ENCODE measurements around the gene ADAM33. TPM values are rescaled to one million over a fixed set of nuclear protein-coding genes. Genes with fewer than 3 reads are reported as not detected.
A peak's percentile ranks its signal among the peaks of the same experiment; 100 is the strongest.

ADAM33 gene
- polyA plus RNA-seq, 3 donors = not detected

DNA sequence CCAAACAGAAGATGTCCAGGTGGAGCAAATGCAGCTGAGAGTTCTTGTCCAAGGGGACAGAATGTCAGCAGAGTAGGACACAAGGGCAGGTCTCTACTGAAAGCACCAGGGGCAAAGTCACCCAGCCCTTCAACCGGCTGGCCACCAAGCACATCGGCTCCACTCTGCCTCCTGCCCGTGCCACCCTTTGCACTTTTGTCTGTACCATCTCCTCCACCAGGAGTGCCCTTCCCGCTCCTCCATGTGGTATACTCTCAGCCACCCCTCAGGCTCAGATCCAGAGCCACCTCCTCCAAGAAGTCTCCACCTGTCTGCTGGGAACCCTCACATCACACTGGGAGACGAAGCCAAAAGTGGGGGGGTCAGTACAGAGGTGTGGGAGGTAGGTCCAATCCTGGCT, 46.5 kb upstream of the ADAM33 start:
- no peak overlapping the region for H3K27ac ChIP-seq (ENCODE audit: low read depth in 1 of 2, low read length in 2 of 2)
- intact Hi-C loops (cut with micrococcal nuclease) = no loop called here

DNA sequence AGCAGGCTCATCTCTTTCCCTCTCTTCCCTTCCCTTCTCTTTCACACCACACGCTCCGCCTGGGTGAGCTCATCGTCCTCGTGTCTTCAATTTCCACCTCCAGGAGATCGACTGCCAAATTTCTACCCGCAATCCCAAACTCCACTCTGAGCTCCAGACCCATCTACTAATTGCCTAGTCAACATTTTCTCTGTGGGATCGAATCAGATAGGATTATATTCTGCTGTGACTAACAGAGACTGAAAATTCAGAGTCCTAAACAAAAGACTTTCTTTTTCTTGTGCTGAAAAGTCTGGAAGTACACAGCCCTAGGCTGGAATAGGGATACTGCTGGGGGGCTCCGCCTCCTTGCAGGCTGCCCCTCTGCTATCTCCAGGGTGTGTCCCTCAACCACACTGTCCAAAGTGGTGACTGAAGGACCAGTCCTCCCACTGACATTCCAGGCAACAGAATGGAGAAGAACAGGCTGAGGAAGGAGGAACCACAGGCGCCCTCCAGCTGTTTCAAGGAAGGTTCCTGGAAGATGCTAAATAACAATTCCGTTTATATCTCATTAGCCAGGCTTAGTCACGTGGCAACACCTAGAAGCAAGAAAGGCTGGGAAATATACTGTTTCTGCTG, 45.7 kb upstream of the ADAM33 start:
- peaks cover 0 to 4% of the 10 kb centered on the region in 2 donors for H3K9me3 ChIP-seq (replicated peaks in 1 of 2; ENCODE audit: control insufficient read depth in 1 of 2, insufficient read depth in 1 of 2, low read length in 2 of 2)
- no peaks in the 10 kb centered on the region for H3K79me2 ChIP-seq (ENCODE audit: insufficient read depth, low read length)
- Mint-ChIP-seq H3K27ac (no peak overlapping the region), H3K36me3 (no peaks in the 10 kb centered on the region), H3K4me3 (peak overlapping the region in 1 of 2 donors; percentile 72), H3K4me1 (peaks cover 9% of the 10 kb centered on the region), H3K27me3 (ENCODE audit: low read depth in 3 of 3) (peaks cover 26 to 43% (median 42%) of the 10 kb centered on the region in 3 donors), H3K9me3 (peaks cover 0 to 1% (median 0%) of the 10 kb centered on the region in 7 donors)
- no peak for DNase-seq
- H3K27ac ChIP-seq (ENCODE audit: low read depth in 1 of 2, low read length in 2 of 2) = no peak overlapping the region
- 77% methylated on average over 4 of the region's 11 CpGs for WGBS (ENCODE audit: insufficient coverage)
- no peaks in the 10 kb centered on the region for H4K20me1 ChIP-seq (ENCODE audit: insufficient read depth, low read length)
- no peak overlapping the region for H3K4me3 ChIP-seq (replicated peaks in 1 of 3; ENCODE audit: low read depth in 2 of 3, low read length in 3 of 3)
- H3K4me1 ChIP-seq (ENCODE audit: control insufficient read depth in 1 of 2, insufficient read depth in 2 of 2, low read length in 2 of 2) = no peaks in the 10 kb centered on the region
- no peaks in the 10 kb centered on the region for H3K36me3 ChIP-seq (replicated peaks in 1 of 2; ENCODE audit: control insufficient read depth in 1 of 2, insufficient read depth in 2 of 2, low read length in 2 of 2)
- intact Hi-C loops (cut with micrococcal nuclease) = no loop called here
- H3K27me3 ChIP-seq (ENCODE audit: control insufficient read depth in 2 of 2, insufficient read depth in 2 of 2, low read length in 2 of 2) = peaks cover 0 to 39% of the 10 kb centered on the region in 2 donors
- TF ChIP-seq, protein P1, sequence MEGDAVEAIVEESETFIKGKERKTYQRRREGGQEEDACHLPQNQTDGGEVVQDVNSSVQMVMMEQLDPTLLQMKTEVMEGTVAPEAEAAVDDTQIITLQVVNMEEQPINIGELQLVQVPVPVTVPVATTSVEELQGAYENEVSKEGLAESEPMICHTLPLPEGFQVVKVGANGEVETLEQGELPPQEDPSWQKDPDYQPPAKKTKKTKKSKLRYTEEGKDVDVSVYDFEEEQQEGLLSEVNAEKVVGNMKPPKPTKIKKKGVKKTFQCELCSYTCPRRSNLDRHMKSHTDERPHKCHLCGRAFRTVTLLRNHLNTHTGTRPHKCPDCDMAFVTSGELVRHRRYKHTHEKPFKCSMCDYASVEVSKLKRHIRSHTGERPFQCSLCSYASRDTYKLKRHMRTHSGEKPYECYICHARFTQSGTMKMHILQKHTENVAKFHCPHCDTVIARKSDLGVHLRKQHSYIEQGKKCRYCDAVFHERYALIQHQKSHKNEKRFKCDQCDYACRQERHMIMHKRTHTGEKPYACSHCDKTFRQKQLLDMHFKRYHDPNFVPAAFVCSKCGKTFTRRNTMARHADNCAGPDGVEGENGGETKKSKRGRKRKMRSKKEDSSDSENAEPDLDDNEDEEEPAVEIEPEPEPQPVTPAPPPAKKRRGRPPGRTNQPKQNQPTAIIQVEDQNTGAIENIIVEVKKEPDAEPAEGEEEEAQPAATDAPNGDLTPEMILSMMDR (IDR thresholded peaks at IDR 0.05) = no peak
- H3K4me2 ChIP-seq (replicated peaks; ENCODE audit: extremely low read depth, low read length, poor library complexity, severe bottlenecking) = no peak overlapping the region
- no peak overlapping the region for H2AFZ ChIP-seq (ENCODE audit: insufficient read depth, low read depth, low read length, poor library complexity, severe bottlenecking)
- H3K9ac ChIP-seq (ENCODE audit: insufficient read depth, low read length, poor library complexity, severe bottlenecking) = no peak overlapping the region

More for the DNA sequence above, 46.5 kb upstream of the ADAM33 start:
- TF ChIP-seq, protein P1 (IDR thresholded peaks at IDR 0.05) = no peak
- Mint-ChIP-seq H3K27me3 (ENCODE audit: low read depth in 3 of 3) (peaks cover 34 to 51% (median 49%) of the 10 kb centered on the region in 3 donors), H3K36me3 (no peaks in the 10 kb centered on the region), H3K4me1 (peaks cover 12% of the 10 kb centered on the region), H3K9me3 (peaks cover 0 to 4% (median 0%) of the 10 kb centered on the region in 7 donors), H3K4me3 (peak overlapping the region in 1 of 2 donors; percentile 35), H3K27ac (no peak overlapping the region)
- H3K36me3 ChIP-seq (replicated peaks in 1 of 2; ENCODE audit: control insufficient read depth in 1 of 2, insufficient read depth in 2 of 2, low read length in 2 of 2) = no peaks in the 10 kb centered on the region
- H3K4me2 ChIP-seq (replicated peaks; ENCODE audit: extremely low read depth, low read length, poor library complexity, severe bottlenecking) = no peak overlapping the region
- DNase-seq = no peak
- WGBS (ENCODE audit: insufficient coverage) = 90% methylated on average over 4 of the region's 5 CpGs
- no peak overlapping the region for H3K9ac ChIP-seq (ENCODE audit: insufficient read depth, low read length, poor library complexity, severe bottlenecking)
- no peak overlapping the region for H2AFZ ChIP-seq (ENCODE audit: insufficient read depth, low read depth, low read length, poor library complexity, severe bottlenecking)
- H3K9me3 ChIP-seq (replicated peaks in 1 of 2; ENCODE audit: control insufficient read depth in 1 of 2, insufficient read depth in 1 of 2, low read length in 2 of 2) = peaks cover 0 to 4% of the 10 kb centered on the region in 2 donors
- H3K79me2 ChIP-seq (ENCODE audit: insufficient read depth, low read length) = no peaks in the 10 kb centered on the region
- H3K4me3 ChIP-seq (replicated peaks in 1 of 3; ENCODE audit: low read depth in 2 of 3, low read length in 3 of 3) = no peak overlapping the region
- H3K27me3 ChIP-seq (ENCODE audit: control insufficient read depth in 2 of 2, insufficient read depth in 2 of 2, low read length in 2 of 2) = peaks cover 0 to 47% of the 10 kb centered on the region in 2 donors
- H3K4me1 ChIP-seq (ENCODE audit: control insufficient read depth in 1 of 2, insufficient read depth in 2 of 2, low read length in 2 of 2) = no peaks in the 10 kb centered on the region
- no peaks in the 10 kb centered on the region for H4K20me1 ChIP-seq (ENCODE audit: insufficient read depth, low read length)

Measured in CD14-positive monocyte (primary cell).